Panc1 (cell line): ENCODE measurements around the gene STARD5.
A peak's percentile ranks its signal among the peaks of the same experiment; 100 is the strongest.

Source experiments
- CTCF ChIP-seq: fragments of 450-650 bp; IDR thresholded peaks from 2 replicates; pipeline ENCODE4 v1.5.1; 2017; ENCODE audit warnings: mild to moderate bottlenecking
- POLR2AphosphoS5 ChIP-seq: IDR thresholded peaks from 2 replicates; pipeline ENCODE4 v1.6.1; 2012; ENCODE audit warnings: mild to moderate bottlenecking, low read depth, low read length, moderate library complexity
- SIN3A ChIP-seq: IDR thresholded peaks from 2 replicates; pipeline ENCODE4 v1.6.1; 2012; ENCODE audit warnings: low read depth, mild to moderate bottlenecking, low read length, moderate library complexity, borderline replicate concordance; ENCODE audit not compliant: insufficient read depth
- TCF7L2 ChIP-seq: IDR thresholded peaks from 2 replicates; pipeline ENCODE4 v1.6.1; 2011; ENCODE audit warnings: mild to moderate bottlenecking, low read depth, low read length, inconsistent platforms
- TF ChIP-seq, protein P1 (sequence below), 2 experiments: IDR thresholded peaks; 2 replicates each; pipeline ENCODE4 v1.6.1; 2011 to 2012; ENCODE audit warnings: low read depth in 2 of 2, control low read depth in 1 of 2, low read length in 1 of 2, mild to moderate bottlenecking in 1 of 2, moderate library complexity in 1 of 2; ENCODE audit not compliant: insufficient read depth in 1 of 2

GRCh38 chr15:81265944-81266775 is 57.8 kb downstream of the STARD5 start:
- TF ChIP-seq CTCF = peak; percentile 92
- TF ChIP-seq POLR2AphosphoS5 = no peak
- TF ChIP-seq, protein P1, sequence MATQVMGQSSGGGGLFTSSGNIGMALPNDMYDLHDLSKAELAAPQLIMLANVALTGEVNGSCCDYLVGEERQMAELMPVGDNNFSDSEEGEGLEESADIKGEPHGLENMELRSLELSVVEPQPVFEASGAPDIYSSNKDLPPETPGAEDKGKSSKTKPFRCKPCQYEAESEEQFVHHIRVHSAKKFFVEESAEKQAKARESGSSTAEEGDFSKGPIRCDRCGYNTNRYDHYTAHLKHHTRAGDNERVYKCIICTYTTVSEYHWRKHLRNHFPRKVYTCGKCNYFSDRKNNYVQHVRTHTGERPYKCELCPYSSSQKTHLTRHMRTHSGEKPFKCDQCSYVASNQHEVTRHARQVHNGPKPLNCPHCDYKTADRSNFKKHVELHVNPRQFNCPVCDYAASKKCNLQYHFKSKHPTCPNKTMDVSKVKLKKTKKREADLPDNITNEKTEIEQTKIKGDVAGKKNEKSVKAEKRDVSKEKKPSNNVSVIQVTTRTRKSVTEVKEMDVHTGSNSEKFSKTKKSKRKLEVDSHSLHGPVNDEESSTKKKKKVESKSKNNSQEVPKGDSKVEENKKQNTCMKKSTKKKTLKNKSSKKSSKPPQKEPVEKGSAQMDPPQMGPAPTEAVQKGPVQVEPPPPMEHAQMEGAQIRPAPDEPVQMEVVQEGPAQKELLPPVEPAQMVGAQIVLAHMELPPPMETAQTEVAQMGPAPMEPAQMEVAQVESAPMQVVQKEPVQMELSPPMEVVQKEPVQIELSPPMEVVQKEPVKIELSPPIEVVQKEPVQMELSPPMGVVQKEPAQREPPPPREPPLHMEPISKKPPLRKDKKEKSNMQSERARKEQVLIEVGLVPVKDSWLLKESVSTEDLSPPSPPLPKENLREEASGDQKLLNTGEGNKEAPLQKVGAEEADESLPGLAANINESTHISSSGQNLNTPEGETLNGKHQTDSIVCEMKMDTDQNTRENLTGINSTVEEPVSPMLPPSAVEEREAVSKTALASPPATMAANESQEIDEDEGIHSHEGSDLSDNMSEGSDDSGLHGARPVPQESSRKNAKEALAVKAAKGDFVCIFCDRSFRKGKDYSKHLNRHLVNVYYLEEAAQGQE (IDR thresholded peaks at IDR 0.05; ENCODE audit: insufficient read depth in 1 of 2, low read depth in 2 of 2, low read length in 1 of 2) = no peak
- TF ChIP-seq SIN3A = no peak
- no peak for TF ChIP-seq TCF7L2
